Choroid plexus epithelial cell (primary cell): ENCODE data around the gene GPX2.
A peak's percentile ranks its signal among the peaks of the same experiment; 100 is the strongest.

Experiments
- DNase-seq: peaks from one replicate; pipeline ENCODE4 v3.0.0-alpha.2; 2010; ENCODE audit warnings: low read depth
- H3K4me3 ChIP-seq: 2 replicates; pipeline ENCODE4 v1.5.1; 2011; ENCODE audit warnings: low read depth, mild to moderate bottlenecking, control low read depth, low read length, moderate library complexity
- TF ChIP-seq, protein P1 (sequence below): conservative IDR thresholded peaks from 2 replicates; pipeline ENCODE4 v1.5.1; 2011; ENCODE audit warnings: low read depth, mild to moderate bottlenecking, control low read depth, inconsistent platforms, low read length, moderate library complexity

The GPX2 gene

DNA sequence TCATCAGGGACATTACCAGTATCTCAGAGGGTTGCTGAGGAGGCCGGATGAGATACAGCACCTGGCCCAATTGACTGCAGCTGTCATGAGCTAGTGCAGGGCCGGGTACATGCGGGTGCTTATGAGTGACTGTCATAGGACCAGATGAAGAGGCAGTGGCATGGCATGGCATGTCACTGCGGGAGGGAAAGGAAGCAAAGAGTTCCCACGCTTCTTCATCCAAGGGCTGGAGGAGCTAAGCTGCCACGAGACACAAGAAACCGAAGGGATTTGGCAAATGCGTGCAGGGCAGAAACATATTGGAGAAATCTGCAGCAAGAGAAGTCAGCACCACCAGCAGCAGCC, 10.7 kb upstream of the GPX2 start:
- TF ChIP-seq, protein P1, sequence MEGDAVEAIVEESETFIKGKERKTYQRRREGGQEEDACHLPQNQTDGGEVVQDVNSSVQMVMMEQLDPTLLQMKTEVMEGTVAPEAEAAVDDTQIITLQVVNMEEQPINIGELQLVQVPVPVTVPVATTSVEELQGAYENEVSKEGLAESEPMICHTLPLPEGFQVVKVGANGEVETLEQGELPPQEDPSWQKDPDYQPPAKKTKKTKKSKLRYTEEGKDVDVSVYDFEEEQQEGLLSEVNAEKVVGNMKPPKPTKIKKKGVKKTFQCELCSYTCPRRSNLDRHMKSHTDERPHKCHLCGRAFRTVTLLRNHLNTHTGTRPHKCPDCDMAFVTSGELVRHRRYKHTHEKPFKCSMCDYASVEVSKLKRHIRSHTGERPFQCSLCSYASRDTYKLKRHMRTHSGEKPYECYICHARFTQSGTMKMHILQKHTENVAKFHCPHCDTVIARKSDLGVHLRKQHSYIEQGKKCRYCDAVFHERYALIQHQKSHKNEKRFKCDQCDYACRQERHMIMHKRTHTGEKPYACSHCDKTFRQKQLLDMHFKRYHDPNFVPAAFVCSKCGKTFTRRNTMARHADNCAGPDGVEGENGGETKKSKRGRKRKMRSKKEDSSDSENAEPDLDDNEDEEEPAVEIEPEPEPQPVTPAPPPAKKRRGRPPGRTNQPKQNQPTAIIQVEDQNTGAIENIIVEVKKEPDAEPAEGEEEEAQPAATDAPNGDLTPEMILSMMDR = no peak
- DNase-seq = no peak
- no peak overlapping the region for H3K4me3 ChIP-seq

DNA sequence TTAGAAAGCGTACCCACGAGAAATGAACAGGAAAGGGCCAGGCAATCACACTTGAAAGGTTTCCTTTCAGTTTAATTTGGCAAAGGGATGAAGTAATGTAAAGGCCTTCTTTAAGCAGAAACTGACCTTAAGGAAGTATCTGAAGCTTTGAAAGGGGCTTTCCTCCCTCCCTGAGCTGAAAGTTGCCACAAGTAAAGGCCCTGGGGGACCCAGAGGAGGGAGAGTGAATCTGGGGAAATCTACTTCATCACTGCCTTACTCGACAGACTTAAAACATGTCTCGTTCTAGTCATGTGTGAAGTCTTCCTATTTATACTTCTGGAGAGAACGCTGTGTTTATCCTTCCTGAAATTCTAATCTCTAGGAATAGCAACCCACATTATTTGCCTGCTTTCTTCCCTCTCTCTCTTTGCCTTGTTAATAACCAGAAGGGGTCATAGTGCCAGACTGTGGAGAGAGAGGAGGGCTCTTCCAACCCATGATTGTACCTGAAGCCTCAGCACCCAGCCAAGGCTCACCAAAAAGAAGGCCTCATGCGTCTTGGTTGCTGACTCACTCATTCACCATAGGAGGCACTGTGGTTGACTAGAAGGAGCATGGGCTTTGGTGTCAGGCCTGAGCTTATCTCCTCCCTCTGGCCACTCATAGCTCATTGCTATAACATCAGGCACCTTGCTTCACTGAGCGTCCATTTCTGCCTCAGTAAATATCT, 10.2 kb upstream of the GPX2 start:
- peak; percentile 61 for DNase-seq
- TF ChIP-seq, protein P1 = peak; percentile 38

GRCh38 chr14:64951724-64952123, 9.2 kb upstream of the GPX2 start:
- no peak for DNase-seq
- H3K4me3 ChIP-seq = no peak overlapping the region
- TF ChIP-seq, protein P1 = no peak

More for the DNA sequence above, 10.2 kb upstream of the GPX2 start:
- H3K4me3 ChIP-seq = no peak overlapping the region

- no peak overlapping the region for H3K4me3 ChIP-seq
- no peak for DNase-seq
- TF ChIP-seq, protein P1 = no peak
Measured at GRCh38 chr14:64951291-64951690, 8.7 kb upstream of the GPX2 start.

DNA sequence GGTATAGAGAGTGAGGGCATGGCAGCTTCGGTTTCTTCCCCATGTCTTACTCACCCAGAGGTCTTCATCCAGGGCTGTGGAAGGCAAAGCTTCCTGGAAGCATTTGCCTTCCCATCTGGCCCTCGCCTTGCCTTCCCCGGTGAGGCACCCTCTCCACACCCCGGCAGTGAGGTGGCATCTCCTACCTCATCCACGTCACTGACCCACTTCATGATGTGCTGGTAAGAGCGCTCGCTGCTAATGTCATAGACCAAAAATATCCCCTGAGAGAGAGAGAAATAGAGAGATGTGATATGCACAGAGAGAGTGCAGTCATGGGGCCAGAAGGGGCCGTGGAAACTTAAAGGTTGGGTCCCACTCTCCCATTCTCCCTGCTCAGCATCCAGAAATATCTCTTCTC, 8.3 kb upstream of the GPX2 start:
- no peak overlapping the region for H3K4me3 ChIP-seq
- DNase-seq = no peak
- TF ChIP-seq, protein P1 = no peak

- TF ChIP-seq, protein P1 = no peak
- H3K4me3 ChIP-seq = no peak overlapping the region
- DNase-seq = peak; percentile 13
Measured at GRCh38 chr14:64948612-64949210, 6.2 kb upstream of the GPX2 start.
